Endometrium (tissue), 2 donors: ENCODE measurements around the gene BDP1.
"Not testable (repeated sequence)": the region's sequence is repeated elsewhere in the genome, so short reads cannot be mapped to it uniquely, and the experiment has no call there.

Source experiments
- FAIRE-seq: peaks from 2 replicates; lab custom pipeline; 2012; peaks lifted over from hg19 to GRCh38; lab: Jason Lieb, UNC
- donor health status: control.
- donor health status: control.

BDP1 gene

GRCh38 chr5:71460693-71461092 lies 5.2 kb downstream of the BDP1 start:
- FAIRE-seq = no peak

- FAIRE-seq = no peak
These were observed 5.9 kb downstream of the BDP1 start for GRCh38 chr5:71461360-71461759.

GRCh38 chr5:71471193-71471592 lies 15.7 kb downstream of the BDP1 start:
- FAIRE-seq = no peak

- no peak for FAIRE-seq
These were observed 20.4 kb downstream of the BDP1 start for GRCh38 chr5:71475788-71476384.

- no peak for FAIRE-seq
These were observed 26.0 kb downstream of the BDP1 start for GRCh38 chr5:71481441-71481840.

GRCh38 chr5:71482132-71482531 lies 26.7 kb downstream of the BDP1 start:
- no peak for FAIRE-seq

- FAIRE-seq = no peak
These were observed 27.9 kb downstream of the BDP1 start for GRCh38 chr5:71483355-71483754.

- no peak for FAIRE-seq
These were observed 37.6 kb downstream of the BDP1 start for GRCh38 chr5:71492817-71493615.

GRCh38 chr5:71494202-71494601 lies 38.8 kb downstream of the BDP1 start:
- FAIRE-seq = not testable (repeated sequence)

- FAIRE-seq = not testable (repeated sequence)
These were observed 43.3 kb downstream of the BDP1 start for GRCh38 chr5:71498756-71499155.

GRCh38 chr5:71503536-71503935 lies 48.1 kb downstream of the BDP1 start:
- no peak for FAIRE-seq

GRCh38 chr5:71522151-71522550 lies 66.7 kb downstream of the BDP1 start:
- FAIRE-seq = no peak

GRCh38 chr5:71525611-71526010 lies 70.2 kb downstream of the BDP1 start:
- not testable (repeated sequence) for FAIRE-seq

- FAIRE-seq = no peak
These were observed 72.8 kb downstream of the BDP1 start for GRCh38 chr5:71528206-71528605.

- FAIRE-seq = no peak
These were observed 74.2 kb downstream of the BDP1 start for GRCh38 chr5:71529682-71530081.

- FAIRE-seq = no peak
These were observed 77.7 kb downstream of the BDP1 start for GRCh38 chr5:71533142-71533541.

GRCh38 chr5:71533615-71534014 lies 78.2 kb downstream of the BDP1 start:
- FAIRE-seq = no peak

- FAIRE-seq = no peak
These were observed 82.2 kb downstream of the BDP1 start for GRCh38 chr5:71537687-71538086.

- FAIRE-seq = not testable (repeated sequence)
These were observed 95.4 kb downstream of the BDP1 start for GRCh38 chr5:71550885-71551284.

- not testable (repeated sequence) for FAIRE-seq
These were observed 96.1 kb downstream of the BDP1 start for GRCh38 chr5:71551582-71551981.

- FAIRE-seq = not testable (repeated sequence)
These were observed 96.7 kb downstream of the BDP1 start for GRCh38 chr5:71552026-71552749.

- no peak for FAIRE-seq
These were observed 107.7 kb downstream of the BDP1 start for GRCh38 chr5:71563161-71563560.

- no peak for FAIRE-seq
These were observed 109.4 kb downstream of the BDP1 start for GRCh38 chr5:71564895-71565294.
